GM18868 (cell line): ENCODE data around the gene STX1B.
"Not testable (repeated sequence)": the region's sequence is repeated elsewhere in the genome, so short reads cannot be mapped to it uniquely, and the experiment has no call there.

Source experiments
- ATAC-seq: cut with Tn5 transposase; IDR thresholded peaks from one replicate; pipeline ENCODE4 v1.9.1; 2021; ENCODE audit warnings: mild to moderate bottlenecking, moderate library complexity; ENCODE audit not compliant: unreplicated experiment

Gene STX1B

GRCh38 chr16:31016018-31016417 lies 5.6 kb upstream of the STX1B start:
- no peak for ATAC-seq

DNA sequence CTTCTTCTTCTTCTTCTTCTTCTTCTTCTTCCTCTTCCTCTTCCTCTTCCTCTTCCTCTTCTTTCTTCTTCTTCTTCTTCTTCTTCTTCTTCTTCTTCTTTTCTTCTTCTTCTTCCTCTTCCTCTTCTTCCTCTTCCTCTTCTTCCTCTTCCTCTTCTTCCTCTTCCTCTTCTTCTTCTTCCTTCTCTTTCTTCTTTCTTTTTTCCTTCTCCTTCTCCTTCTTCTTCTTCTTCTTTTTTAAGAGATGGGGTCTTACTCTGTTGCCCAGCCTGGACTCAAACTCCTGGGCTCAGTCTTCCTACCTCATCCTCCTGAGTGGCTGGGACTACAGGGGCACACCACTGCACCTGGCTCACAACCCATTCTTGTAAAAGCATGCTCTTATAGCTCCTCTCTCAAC lies 2.9 kb upstream of the STX1B start:
- not testable (repeated sequence) for ATAC-seq

- not testable (repeated sequence) for ATAC-seq
These were observed 1.4 kb upstream of the STX1B start for GRCh38 chr16:31011815-31012214.

GRCh38 chr16:31009894-31010584 lies 399 bp downstream of the STX1B start:
- ATAC-seq: no peak

- no peak for ATAC-seq
These were observed 1.3 kb downstream of the STX1B start for GRCh38 chr16:31009120-31009519.

DNA sequence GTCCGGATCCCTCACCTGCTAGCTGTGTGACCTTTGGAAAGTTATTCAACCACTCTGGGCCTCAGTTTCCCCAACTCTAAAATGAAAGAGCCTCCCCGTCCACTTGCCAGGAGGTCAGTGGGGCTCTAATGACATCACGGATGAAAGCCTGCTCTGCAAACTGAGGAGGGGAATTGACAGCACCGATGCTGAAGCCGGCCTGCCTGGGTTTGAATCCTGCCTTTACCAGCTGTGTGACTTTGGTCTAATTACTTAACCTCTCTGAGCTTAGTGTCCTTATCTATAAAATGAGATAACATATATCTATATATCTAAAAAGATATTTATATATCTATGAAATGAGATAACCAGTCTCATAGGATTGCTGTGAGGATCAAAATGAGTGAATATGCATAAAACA lies 1.9 kb downstream of the STX1B start:
- ATAC-seq: no peak

DNA sequence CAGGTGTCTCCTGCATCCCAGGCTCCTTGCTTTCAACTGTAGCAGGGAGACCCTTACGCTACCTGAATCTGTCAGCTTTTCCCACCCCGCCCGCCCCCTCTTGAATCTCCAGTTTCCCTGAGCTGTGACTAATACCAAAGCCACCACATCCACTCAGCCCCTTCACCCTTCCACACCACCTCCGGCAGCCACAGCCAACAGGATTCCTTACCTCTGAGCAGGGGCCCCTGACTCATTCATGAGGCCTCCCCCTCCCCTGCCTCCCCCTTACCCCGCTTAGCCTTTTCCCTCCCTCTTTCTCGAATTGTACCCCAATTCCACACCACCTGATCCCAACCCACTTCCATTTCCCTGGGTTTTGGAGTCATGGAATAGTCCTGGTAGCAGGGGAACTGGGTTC lies 2.3 kb downstream of the STX1B start:
- no peak for ATAC-seq

- ATAC-seq: no peak
These were observed 2.8 kb downstream of the STX1B start for GRCh38 chr16:31007684-31008083.

GRCh38 chr16:31006589-31006988 lies 3.8 kb downstream of the STX1B start:
- no peak for ATAC-seq

DNA sequence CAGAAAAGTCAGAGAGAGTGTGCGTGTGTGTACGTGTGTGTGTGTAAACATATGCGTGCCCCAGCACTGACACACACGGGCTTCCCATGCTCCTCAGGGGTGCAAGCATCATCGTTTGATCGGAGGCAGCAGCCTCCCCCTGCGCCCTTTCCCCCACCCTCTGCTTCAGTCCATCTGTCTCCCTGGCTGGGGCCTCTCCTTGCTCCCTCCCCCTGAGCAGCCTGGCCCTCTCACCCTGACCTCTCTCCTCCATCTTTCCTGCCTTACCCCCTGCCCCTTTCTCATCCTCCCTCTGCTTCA lies 4.4 kb downstream of the STX1B start:
- ATAC-seq: no peak

GRCh38 chr16:31005350-31006085 lies 4.9 kb downstream of the STX1B start:
- no peak for ATAC-seq

DNA sequence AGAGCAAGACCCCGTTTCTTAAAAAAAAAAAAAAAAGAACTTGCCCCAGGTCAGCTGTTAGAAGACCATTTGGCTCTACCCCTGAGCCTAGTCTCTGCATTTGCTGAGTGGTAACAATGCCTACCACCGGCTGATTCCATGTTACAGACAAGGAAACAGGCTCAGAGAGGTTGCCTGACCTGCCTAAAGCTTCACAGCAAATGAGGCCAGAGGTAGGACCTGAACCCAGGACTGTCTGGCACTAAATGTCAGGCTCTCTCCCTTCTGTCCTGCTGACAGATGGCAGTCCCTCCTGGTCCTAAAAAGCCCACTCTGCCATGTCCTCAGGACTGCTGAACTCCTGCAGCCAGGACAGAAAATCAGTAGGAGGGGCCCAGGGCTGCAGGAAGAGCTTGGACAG lies 5.8 kb downstream of the STX1B start:
- ATAC-seq: no peak

DNA sequence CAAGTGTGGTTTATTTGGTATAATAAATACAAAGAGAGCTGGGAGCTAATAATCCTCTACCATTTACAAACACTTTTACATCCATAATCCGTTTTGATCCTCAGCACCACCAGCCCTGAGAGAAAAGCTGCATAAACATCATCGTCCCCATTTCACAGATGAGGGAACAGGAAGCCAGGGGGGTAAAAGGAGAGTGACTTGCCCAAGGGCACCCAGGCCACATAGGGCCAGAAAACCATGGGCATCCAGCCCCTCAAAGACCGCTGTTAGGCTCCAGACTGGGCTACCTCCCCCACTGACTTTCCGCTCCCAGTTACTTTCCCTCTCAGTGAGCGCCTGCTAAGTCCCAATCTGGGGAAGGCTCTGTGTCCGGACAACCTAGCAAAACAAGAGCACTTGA lies 6.7 kb downstream of the STX1B start:
- no peak for ATAC-seq

DNA sequence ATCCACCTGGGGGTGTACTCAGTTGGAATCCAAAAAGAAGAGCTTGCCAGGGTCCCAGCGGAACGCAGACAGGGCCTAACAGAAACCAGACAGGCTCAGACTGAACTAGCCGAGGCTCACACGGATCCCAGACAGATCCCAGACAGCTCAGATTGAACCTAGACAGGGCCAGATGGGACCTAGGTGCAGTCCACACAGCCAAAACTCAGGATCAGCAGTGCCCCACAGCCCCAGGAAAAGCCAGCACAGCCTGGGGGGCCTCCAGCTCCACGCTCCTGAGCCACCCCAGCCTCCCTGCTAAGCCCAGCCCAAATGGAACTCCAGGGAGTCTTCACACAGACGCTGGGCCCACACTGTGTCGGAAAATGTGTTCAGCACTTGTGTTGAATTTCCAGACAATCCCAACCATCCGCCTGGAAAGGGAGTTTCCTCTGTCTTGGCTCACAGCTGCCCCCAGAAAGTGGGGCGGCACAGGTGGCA lies 7.5 kb downstream of the STX1B start:
- ATAC-seq: no peak

GRCh38 chr16:31002250-31002700 lies 8.2 kb downstream of the STX1B start:
- no peak for ATAC-seq

DNA sequence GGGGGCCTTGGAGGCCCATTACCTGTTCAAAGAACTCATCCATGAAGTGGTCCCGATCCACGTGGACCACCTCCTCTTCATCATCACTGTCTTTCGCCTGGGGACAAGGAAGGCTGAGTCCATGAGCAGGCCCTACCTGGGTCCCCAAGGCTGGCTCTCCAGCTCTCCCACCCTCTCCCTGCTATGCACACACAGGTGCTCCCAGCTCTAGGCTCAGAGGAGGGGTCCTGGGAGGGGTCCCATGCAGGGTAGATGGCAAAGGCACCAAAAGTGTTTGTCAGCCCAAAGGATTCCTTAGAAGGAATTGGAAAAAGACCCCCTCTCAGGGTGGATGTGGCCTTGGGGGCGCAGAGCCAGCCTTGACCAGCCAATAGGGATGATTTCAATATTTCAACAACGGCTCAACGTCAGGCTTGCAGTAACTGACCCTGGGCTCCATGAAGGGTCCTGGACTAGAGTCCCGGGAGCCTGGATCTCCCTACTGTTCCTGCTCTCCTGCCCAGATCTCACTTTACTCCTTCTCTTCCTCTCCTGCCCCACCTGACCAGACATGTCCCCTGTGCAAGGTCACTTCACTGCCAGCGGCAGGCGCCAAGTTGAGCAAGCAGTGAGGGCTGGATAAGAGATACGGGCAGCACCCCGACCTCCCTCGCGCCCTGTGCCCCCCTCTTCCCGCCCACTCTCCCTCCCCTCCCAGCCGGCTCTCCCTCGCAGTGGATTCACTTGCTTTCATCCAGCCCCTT lies 8.8 kb downstream of the STX1B start:
- no peak for ATAC-seq

DNA sequence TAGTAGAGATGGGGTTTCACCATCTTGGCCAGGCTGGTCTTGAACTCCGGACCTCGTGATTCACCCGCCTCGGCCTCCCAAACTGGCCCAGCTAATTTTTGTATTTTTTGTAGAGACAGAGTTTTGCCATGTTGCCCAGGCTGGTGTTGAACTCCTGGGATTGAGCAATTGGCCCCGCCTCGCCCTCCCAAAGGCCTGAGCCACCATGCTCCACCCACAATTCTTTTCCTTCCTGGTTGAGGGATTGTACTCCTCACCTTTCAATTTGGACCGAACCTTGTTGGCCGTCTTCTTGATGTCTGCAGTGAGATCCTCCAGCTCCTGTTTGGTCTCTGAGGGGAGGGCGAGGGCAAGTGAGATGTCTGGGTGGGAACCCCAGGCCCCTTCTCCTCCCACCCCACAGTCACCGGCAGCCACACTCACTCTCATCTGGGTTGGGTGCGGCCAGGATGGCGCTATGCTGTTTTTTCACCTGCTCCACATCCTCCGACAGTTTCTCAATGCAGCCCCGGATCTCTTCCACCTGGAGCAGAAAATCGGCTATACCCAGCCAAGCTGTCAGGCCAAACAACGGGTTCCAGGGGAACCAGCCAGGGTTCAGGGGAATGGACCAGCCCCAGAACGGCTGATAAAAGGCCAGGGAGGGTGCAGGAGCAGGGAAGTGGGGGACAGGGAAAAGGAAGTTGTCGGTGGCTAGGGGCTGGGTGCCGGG lies 9.6 kb downstream of the STX1B start:
- ATAC-seq: no peak

- no peak for ATAC-seq
These were observed 11.3 kb downstream of the STX1B start for GRCh38 chr16:30998852-30999761.

- no peak for ATAC-seq
These were observed 12.4 kb downstream of the STX1B start for GRCh38 chr16:30997725-30998711.
